ENCODE measurements around the gene ARHGEF38.
A peak's percentile ranks its signal among the peaks of the same experiment; 100 is the strongest.

ARHGEF38 gene

GRCh38 chr4:105551965-105552746 is at the start of gene ARHGEF38:
ARHGEF38 (plus strand) TSS chr4:105552620; CDS start chr4:105552766, 146 bp downstream.
- DNase-seq, result no peak

GRCh38 chr4:105503484-105503883 is 48.9 kb upstream of the ARHGEF38 start:
- no peak for DNase-seq

DNA sequence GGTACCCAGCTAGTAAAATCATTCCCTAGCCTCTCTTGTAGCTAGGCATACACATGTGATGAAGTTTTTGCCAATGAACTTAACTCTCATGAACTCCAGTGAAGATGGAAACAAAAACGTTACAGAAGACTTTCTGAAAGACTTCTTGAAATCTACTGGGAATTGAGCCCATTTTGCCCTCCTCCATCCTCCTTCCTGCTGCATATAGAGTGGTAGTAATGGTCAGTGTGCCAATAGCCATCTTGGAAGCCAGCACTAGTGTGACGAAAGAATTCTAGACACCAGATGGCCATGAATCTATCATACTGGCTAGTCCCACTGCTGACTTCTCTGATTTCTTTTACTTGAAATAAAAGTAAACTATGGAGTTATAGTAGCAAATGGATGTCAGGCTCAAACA is 47.7 kb upstream of the ARHGEF38 start:
- DNase-seq, result no peak

GRCh38 chr4:105509291-105509690 is 43.1 kb upstream of the ARHGEF38 start:
- DNase-seq, result no peak

GRCh38 chr4:105509714-105510113 is 42.7 kb upstream of the ARHGEF38 start:
- DNase-seq, result no peak

DNA sequence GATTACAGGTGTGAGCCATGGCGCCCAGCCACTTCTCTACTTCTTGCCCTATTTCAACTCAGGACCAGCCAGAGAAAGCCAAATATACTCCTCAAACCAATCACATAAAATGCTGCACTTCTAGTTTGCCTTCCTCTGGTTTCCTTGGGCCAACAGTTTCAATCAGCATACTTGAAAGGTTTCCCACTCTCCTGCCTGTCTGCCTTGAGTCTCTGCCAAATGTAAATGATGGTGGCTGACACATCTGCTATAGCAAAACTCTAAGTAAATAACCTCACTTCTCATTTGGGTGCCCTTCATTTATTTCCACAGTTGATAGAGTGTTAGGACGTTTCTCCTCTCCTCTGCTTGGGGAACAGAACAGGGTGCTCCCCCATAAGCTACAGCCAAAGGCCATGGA is 42.2 kb upstream of the ARHGEF38 start:
- DNase-seq, result no peak

DNA sequence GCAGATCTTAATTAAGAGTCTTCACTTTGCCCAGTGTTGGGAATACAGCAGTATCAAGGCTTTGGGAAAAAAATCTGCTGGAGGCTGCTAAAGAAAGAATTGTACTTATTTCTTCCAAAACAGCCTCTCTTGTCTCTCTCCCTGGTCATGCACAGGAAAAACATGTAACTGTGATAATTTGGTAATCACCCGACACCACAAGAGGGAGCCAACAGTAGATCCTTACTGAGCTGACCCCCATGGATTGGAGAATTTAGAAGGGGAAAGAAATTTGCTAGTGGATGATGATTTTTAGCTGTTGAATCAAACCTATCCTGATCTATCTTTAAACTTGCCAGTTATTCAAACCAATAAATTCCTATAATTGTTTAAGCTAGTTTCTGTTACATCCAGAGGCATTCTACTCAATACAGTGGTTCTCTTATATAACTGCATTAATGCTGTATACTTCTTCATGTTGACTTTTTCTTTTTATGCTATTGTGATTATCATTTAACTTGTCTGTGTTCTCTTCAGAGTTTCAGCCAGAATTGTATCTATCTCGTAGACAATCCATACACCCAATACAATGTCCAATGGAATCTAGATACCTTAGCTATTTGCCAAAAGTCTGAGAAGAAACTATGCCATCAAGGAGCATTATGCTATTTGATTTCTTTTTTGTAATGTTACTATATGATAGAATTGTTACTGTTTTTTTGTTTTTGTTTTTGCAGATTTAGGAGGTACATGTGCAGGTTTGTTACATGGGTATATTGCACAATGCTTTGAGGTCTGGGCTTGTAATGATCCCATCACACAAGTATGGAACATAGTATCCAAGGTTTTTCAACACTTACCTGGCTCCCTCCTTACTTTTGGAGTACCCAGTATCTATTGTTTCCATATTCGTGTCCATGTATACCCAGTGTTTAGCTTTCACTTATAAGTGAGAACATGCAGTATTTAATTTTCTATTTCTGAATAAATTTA is 31.3 kb upstream of the ARHGEF38 start:
- DNase-seq, result peak; percentile 13

DNA sequence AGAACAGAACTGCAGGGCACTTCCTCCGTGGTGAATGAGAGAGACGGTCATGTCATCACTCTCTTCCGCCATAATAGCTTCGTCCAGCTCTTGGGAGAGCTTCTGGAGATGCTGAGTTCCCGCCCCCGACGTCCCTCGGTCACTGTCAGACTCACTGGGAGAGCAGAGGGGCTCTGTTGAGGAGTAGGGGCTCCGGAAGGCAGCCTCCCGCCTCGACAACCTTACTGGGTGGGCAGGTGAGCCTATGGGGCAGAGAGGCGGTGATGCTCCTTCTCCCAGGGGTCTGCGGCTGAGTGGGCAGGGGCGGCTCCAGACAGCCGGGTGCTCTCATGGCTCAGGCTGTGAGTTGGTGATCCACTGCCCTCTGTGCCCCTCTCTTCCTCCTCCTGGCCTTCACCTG is 25.8 kb upstream of the ARHGEF38 start:
- no peak for DNase-seq

- no peak for DNase-seq
These were observed 25.3 kb upstream of the ARHGEF38 start for GRCh38 chr4:105527081-105527480.

DNA sequence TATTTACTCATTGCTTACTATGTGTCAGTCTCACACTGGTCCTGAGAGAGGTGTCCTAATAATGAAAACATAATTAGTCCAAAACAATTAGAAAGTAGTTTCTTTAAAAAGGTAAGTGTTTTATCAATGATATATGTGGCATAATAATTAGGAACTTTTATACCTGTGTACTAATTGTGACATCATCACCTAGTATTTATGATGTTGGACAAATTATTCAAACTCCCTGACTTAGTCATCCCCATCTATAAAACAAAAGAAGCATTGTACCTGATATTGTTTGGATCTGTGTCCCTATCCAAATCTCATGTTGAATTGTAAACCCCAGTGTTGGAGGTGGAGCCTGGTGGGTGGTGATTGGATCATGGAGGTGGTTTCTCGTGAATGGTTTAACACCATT is 15.8 kb upstream of the ARHGEF38 start:
- DNase-seq, result no peak

DNA sequence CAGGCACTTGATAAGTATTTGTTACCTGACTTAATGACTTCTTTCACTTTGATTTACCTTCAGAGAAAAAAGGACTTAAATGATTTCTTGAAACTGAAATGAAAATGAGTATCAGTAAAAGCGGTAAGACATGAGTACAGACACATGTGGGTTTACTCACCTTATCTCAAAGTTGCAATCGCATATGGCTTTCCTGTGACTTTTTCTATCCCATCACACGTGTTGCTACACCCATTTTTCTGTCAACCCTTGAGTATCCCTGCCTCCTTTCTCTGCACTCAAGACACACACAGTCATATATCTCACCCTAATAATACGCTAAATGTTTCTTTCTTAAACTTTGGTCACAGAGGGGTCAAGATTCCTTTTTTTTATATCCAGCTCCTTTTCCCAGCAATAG is 11.0 kb upstream of the ARHGEF38 start:
- no peak for DNase-seq

DNA sequence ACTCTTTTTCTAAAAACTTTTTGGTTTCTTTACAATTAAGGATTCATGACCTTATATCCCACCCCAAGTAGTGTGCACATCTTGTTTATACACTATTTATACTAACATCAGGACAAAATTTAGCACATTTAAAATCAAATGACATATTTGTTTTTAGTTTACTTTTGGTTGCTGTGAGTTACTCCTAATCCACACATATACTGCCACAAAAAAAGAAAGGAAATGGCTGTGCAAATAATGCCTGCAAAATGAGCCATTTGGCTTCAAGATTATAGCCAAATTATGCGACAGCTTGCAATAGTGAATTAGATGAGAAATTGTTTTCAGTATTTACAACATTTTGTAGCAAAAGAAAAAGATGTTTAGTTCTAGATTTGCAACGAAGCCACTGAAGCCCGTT is 10.4 kb upstream of the ARHGEF38 start:
- no peak for DNase-seq

- DNase-seq, result no peak
These were observed 9.1 kb upstream of the ARHGEF38 start for GRCh38 chr4:105543346-105543745.

DNA sequence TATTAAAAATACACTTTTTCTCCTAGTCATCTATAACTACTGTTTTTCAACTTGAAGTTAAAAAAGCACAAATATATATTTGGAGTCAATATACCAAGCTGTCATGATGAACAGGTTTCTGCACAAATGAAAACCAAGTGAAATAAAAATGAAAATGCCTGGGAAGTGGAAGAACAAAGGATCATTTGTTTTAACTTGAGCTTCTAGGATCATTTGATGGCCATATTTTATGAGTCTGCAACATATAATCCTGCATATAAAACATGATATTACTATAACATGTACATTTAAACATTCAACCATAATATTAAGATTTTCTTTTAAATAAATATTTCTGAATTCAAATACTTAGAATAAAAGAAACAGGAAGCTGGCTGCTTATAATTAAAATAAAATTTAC is 8.5 kb upstream of the ARHGEF38 start:
- no peak for DNase-seq

GRCh38 chr4:105544520-105545286 is 7.7 kb upstream of the ARHGEF38 start:
- DNase-seq, result no peak

DNA sequence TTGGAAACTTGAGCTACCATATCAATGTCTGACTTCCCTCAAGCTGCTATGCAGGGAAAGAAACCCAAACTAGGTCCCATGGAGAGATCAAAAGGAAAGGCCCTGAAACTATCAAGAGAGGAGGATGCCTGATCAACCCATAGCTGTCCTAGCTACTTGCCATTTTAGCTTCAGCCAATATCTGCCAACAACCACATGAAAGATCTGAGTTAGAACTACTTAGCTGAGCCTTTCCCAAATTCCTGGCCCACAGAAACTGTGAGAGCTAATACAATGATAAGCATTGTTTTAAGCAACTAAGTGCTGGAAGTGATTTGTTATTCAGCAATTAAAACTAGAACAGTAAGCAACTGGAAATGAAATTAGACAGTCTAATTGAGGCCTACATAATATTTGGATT is 6.3 kb upstream of the ARHGEF38 start:
- no peak for DNase-seq

- DNase-seq, result no peak
These were observed 4.7 kb upstream of the ARHGEF38 start for GRCh38 chr4:105547769-105548168.

- no peak for DNase-seq
These were observed 3.9 kb upstream of the ARHGEF38 start for GRCh38 chr4:105548483-105548882.

- DNase-seq, result no peak
These were observed 1.8 kb upstream of the ARHGEF38 start for GRCh38 chr4:105550641-105551040.

DNA sequence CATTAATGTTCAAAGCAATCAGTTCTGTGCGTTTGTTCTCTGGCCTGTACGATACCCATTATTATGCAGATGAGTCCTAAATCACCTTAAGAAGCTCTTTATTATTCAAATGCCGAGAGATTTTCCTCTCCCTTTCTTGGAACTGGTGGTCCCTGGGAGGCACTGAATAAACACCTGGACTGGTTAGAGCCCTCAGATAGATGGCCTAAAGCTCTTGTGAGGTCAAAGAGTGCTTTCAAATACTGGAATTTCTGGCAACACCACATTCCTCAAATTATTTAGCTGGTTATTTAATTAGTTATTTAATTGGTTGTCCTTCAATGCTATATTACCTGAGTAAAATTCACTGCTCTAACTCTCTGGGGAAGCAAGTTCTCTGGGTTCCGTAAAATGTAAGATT is 3.0 kb downstream of the ARHGEF38 start:
- DNase-seq, result no peak

- no peak for DNase-seq
These were observed 3.8 kb downstream of the ARHGEF38 start for GRCh38 chr4:105556206-105556605.

- no peak for DNase-seq
These were observed 5.9 kb downstream of the ARHGEF38 start for GRCh38 chr4:105558277-105558676.

DNA sequence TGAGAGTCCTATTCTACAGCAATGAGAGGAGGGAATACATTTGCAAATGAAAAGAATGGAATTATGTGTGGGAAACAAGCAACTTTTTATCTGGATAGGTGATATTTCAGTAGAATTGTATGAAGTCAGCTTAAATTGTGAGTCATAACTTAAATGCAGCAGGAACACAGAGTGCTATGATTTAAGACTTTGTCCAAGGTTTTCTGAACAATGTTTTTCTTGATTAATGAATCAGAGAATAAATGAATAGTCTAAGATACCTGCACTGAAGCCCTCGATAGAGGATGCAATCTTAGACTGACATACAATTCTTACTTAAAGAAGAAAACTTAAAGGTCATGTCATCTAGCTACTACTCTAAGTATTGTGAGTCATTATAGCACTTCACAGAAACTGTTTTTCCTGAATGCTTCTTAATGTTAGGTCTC is 8.0 kb downstream of the ARHGEF38 start:
- DNase-seq, result no peak

Data from CD4-positive, alpha-beta T cell treated with Interleukin-17A for 1 hour (primary cell).